ENCODE measurements around the gene NUDT2.

GRCh38 chr9:34370335-34370969, 41.1 kb downstream of the NUDT2 start:
- no peak for TF ChIP-seq CTCF (IDR thresholded peaks at IDR 0.05)
- TF ChIP-seq POLR2A (IDR thresholded peaks at IDR 0.05): no peak

All from transverse colon (tissue), 3 donors.